Glomerular visceral epithelial cell (primary cell): ENCODE measurements around the gene ARHGAP1.

ENCODE experiments used
- DNase-seq: peaks from one replicate; pipeline ENCODE4 v3.0.0-alpha.2; 2016; ENCODE audit errors: extremely low spot score

Gene ARHGAP1

DNA sequence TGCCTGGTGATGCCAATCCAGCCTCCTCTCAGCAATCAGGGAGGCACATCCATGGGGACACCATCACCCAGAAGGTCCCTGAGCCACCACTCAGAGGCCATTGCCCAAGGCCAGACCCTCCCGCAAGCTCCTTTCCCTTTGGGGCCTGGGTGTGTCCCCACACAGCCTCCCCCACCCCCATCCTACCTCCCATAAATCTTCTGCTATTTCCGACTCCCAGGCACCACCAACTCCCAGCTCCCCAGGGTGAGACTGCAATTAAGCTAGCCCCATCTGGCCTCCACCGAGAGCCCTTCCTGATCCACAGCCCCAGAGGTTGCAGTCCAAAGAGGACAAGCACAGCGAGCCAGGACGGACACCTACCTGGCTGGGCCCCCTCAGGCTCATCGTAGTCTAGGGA is 6.3 kb downstream of the ARHGAP1 start:
- no peak for DNase-seq

DNA sequence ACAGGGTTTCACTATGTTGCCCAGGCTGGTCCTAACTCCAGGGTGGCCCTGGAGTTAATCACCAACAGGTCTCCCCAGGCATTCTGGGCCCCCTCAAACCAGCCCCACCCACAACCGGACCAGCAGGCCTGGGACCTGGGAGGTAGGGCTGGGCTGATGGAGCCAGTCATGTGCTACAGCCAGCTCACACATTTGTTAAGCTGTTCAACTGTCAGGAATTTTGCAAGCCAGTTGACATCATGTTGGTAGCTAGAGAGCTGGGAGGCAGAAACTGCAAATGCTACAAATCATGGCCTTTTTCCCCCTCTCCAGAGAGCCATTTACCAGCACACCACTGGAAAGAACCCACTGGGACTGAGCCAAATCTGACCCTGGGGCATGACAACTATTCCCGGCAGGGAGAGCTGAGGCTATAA is 6.8 kb downstream of the ARHGAP1 start:
- peak; percentile 89 for DNase-seq

DNA sequence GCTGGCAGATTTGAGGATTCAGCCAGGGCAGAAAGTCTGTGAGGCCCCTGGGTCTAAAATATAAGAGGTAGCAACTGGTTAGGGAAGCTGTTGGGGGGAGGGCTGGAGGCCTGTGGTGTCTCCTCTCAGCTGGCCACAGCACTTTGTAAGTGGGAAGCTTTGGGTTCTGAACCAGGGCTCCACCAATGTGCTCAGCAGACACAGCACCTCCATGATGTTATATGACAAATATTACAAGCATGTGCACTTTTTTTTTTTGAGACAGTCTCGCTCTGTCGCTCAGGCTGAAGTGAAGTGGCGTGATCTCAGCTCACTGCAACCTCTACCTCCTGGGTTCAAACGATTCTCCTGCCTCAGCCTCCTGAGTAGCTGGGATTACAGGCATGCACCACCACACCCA is 8.0 kb downstream of the ARHGAP1 start:
- DNase-seq, result peak; percentile 83

DNA sequence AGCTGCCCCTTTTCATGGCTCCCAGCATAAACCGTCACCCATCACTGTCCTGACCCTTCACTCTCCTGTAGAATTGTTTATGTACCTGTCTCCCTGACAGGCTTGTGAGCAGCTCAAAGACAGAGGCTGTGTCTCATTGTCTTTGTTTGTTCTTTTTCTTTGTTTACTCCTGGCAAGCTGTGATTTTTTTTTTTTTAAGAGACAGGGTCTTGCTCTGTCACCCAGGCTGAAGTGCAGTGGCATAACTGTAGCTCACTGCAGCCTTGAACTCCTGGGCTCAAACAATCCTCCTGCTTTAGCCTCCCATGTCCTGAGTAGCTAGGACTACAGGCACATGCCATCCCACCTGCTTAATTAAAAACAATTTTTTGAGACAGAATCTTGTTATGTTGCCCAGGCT is 9.7 kb downstream of the ARHGAP1 start:
- DNase-seq, result no peak

GRCh38 chr11:46686886-46687795 is 13.3 kb downstream of the ARHGAP1 start:
- peak; percentile 65 for DNase-seq

- DNase-seq, result no peak
Observed at GRCh38 chr11:46684367-46684766, 16.1 kb downstream of the ARHGAP1 start.

DNA sequence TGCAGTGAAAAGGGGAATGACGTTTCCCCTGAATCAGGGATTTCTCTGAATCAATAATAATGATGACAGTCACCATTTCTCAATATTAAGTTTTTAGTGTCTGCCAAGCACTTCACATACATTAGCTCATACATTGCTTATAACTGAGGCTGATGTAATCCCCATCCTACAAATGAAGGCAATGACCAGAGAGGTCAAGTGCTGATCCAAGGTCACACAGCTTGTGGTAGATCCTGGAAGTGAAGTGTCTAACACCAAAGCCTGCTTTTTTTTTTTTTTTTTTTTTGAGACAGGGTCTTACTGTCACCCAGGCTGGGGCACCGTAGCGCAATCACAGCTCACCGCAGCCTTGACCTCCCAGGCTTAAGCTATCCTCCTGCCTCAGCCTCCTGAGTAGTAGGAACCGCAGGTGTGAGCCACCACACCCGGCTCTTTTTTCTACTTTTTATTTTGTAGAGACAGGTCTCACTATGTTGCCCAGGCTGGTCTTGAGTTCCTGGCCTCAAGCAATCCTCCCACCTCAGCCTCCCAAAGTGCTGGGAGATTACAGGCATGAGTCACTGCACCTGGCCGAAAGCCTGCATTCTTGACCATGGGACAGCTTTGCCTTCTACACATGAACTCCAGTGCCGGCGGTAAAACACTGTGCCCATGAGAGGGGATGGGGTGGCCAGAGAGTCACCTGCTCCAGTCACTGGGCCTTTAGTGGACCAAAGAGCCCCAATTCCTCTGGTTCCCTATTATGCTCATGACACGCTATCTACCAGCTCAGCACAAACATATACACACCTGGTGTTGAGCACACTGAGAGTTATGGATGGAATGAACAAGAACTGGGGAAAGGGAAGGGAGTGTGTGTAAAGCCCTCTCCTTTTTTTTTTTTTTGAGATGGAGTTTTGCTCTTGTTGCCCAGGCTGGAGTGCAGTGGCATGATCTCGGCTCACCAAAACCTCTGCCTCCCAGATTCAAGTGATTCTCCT is 17.4 kb downstream of the ARHGAP1 start:
- no peak for DNase-seq

DNA sequence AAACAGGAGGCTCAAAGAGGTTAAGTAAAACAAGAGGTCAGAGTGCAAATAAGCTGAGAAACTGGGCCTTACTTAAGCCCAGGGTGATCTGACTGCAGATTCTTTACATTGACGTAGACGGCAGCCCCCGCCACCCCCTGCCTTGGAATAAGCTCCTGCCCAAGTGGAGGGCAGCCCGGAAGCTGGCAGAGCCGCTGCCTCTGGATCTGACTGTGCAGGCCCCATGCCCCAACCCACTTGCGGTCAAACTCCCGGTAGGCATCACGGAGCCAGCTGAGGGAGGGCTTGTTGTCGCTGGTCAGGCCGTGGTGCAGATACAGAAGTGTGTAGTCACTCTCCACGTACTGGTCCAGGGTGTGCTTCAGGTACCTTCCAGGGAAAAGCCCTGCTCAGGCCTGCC is 18.6 kb downstream of the ARHGAP1 start:
- DNase-seq, result no peak

DNA sequence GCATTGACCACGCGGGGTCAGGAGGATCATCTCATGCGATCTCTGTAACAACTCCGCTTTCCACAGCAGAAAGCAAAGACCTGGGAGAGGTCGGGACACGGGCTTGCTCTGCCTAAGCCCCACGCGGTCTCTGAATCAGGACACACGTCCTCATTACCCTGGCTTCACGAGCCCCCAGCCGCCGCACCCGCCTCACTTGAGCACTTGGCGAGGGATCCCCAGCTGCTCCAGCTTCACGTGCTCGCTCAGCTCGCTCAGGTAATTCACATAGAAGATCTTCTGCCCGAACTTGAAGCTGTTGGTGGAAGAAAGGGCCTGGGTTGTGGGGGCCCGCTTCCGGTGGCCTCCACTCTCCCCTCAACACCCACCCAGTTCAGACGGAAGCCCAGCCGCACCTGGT is 19.6 kb downstream of the ARHGAP1 start:
- DNase-seq, result no peak

DNA sequence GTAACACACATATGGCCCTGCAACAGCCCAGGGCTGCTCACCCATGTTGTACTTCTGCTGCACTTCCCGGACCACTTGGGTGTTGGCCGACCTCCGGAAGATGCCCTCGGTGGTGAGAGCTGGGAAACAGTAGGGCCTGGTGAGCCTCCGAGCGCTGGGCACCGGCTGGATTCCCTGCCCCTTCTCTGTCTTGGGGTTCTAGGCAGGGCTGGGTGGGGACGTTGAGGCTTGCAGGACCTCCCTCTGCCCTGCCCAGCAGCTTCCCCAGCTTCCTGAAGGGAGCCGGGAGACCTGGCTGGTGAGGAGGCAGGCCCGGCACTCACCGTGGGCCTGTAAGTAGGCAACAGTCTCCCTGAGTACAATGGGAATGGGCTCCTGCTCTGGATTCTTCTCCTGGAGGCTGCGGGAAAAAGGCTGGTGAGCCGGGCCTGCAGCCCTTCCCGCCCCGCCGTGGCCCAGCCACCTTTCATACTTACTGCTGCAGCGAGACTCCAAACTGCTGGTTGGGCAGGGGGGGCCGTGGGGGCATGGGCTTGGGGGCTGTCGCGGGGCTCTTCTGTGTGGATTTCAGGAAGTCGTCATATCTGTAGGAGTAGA is 20.2 kb downstream of the ARHGAP1 start:
- no peak for DNase-seq

DNA sequence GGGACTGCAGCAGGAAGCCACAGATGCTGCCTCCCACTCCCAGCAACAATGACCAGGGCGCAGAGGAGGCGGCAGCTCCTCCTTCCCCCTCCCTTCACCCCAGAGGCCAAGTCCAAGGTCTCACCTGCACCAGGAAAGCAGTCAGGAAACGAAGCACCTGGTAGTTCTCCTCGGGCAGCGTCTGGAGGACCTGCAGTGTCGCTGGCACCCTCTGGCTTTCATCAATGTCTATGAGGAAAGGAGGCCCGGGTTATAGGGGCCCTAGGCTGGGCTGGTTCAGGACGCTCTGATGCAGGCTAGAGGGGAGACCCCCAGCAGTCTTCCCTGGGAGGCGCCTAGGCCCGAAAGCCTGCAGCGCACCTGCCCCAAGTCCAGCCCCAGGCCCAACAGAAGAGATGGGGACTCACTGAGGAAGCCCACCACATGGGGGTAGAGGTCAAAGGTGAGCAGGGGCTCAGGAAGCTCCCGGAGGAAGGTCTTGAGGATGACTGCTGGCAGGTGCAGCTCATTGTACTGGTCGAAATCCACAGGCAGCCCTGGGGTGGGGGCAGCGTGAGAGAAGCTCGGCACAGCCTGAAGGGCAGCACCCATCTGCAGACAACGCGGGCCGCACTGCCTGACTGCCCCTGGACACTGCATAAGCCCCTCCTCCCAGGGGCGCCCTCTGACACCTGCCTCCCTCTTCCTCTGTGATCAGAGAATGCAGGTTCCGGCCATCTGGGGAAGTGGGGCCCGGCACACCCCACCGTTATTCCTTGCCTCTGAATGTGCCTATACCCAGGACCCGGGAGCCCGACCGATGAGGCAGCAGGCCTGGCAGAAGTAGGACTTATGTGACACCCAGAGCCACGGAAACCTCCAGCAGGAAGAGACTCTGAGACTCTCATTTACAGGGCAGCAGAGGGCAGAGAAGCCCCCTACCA is 20.9 kb downstream of the ARHGAP1 start:
- no peak for DNase-seq

DNA sequence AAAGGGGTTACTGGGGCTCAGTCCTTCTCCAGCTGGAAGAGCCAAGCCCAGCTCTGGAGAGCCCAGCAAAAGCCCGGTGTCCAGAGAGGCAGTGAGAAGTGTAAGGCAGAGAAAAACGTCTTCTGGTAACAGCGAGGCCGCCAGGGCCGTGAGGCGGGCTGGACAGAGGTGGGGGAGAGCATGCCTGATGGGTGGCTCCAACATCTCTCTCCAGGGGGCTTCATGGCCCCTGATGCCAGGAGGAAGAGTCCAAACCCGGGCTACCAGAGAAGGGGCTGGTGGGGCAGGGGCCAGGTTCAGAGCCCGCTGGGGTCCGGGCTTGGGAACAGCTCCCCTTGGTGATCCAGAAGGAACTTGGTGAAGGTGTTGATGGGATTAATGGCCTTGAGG is 21.7 kb downstream of the ARHGAP1 start:
- no peak for DNase-seq

GRCh38 chr11:46677991-46678740 is 22.3 kb downstream of the ARHGAP1 start:
- no peak for DNase-seq

DNA sequence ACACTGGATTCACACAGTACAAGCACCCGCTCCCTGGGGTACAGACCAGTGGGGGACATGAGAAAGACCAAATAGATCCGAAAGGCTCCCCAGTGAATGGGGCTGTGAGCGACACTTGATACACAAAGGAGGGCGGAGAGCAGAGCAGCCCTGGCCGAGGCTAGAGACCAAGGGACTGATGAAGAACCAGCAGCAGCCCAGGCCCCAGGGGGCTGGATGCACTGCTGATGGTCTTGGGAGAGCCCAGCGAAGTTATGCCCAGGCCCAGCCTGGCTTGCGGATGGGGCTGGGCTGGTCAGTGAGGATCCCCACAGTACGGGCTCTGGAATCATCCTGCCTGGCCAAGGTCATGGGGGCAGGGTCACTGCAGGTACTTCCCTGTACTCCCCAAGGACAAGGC is 23.2 kb downstream of the ARHGAP1 start:
- no peak for DNase-seq

DNA sequence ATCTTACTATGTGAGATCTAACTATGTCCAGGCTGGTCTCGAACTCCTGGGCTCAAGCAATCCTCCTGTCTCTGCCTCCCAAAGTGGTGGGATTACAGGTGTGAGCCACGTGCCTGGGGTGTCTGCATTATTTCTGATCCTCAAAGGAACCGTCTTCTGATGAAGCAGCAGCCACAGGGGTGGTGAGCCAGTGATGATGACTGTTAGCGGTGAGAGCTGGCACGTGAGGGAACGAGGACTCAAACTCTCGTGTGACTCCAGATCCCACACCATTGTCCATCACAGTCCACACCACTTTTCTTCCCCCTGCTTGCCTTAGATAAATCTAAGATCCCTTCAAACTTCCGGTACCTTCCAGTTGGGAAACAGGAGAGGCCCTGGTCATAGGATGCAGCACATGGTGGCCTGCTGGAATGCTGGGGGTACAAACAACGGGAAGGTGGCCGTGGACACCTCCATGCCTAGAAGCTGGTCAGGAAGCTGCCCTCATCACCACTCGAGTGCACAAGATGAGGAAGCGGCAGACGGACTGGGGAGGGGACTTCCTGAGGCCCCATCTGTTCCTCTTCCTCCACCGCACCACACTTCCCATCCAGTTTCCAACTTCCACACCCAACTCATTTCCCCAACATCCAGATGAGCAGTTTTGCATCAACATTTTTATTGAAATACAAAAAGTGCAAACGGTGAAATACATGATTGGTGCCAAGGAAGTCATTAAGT is 23.8 kb downstream of the ARHGAP1 start:
- DNase-seq, result no peak

- DNase-seq, result no peak
Observed at GRCh38 chr11:46675949-46676348, 24.5 kb downstream of the ARHGAP1 start.

- no peak for DNase-seq
Observed at GRCh38 chr11:46675288-46675851, 25.0 kb downstream of the ARHGAP1 start.

DNA sequence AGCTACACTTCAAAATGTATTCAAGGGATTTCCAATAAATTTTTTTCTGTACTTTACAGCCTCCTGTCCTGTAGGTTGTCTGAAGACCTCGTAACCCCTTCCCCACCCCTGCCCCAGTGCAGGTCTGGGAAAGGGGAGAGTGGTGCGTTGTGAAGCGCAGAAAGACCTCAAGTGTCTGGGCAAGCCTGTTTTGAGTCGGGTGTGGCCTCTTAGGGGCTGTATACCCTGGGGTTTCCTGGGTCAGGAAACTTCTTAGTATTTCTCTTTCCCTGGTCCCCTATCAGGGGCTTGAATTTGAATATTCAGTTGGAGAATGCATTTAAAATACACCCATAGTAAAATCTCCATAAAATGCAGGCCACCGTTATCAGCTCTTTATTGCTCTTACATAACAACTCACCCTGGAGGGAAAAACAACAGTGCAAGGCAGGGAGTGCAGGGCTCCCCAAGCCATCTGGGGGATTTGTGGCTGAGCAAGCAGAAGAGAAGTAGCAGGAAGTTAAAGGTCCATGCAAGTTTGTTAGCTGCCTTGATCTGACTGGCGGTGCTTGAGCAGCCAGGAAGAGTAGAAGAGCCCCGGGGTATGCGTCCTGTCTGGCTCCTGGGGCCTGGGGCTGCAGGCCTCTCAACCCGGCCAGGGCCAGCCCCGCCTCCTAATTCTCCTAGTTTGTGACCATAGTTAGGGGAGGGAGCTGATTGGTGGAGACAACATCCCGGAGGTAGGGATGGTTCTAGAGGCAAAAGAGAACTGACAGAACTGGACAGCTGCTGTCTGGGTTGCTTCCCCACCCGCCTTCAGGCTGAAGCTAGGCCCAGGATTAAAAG is 25.7 kb downstream of the ARHGAP1 start:
- DNase-seq, result no peak
